Lung (tissue), 12 donors: Measurements from ENCODE around the gene ESR1. TPM values are rescaled to one million over a fixed set of nuclear protein-coding genes. Genes with fewer than 3 reads are reported as not detected.
A peak's percentile ranks its signal among the peaks of the same experiment; 100 is the strongest.

ENCODE experiments used
- ATAC-seq: fragments of 200-7000 bp; cut with Tn5 transposase; one replicate; pipeline ENCODE4 v1.9.1; 2020; ENCODE audit warnings: moderate number of reproducible peaks; ENCODE audit not compliant: insufficient read depth, low FRiP score
- DNase-seq, 3 donors: peaks; one replicate each; pipeline ENCODE4 v3.0.0-alpha.2; 2013 to 2017
- H3K27ac ChIP-seq, 2 donors: one replicate each; pipeline ENCODE4 v1.5.1; 2013; ENCODE audit warnings: mild to moderate bottlenecking in 2 of 2, moderate library complexity in 2 of 2, control low read depth in 1 of 2, inconsistent platforms in 1 of 2, low read depth in 1 of 2, low read length in 1 of 2
- H3K27me3 ChIP-seq, 3 donors: one replicate each; pipeline ENCODE4 v1.5.1; 2013; ENCODE audit warnings: low read length in 2 of 3; ENCODE audit not compliant: control insufficient read depth in 3 of 3, insufficient read depth in 3 of 3
- H3K36me3 ChIP-seq, 4 donors: one replicate each; pipeline ENCODE4 v1.5.1; 2013; ENCODE audit warnings: low read length in 4 of 4, mild to moderate bottlenecking in 1 of 4, moderate library complexity in 1 of 4; ENCODE audit not compliant: control insufficient read depth in 4 of 4, insufficient read depth in 4 of 4
- H3K4me1 ChIP-seq, 5 donors: one replicate each; pipeline ENCODE4 v1.5.1; 2013; ENCODE audit warnings: low read length in 5 of 5, mild to moderate bottlenecking in 2 of 5, moderate library complexity in 1 of 5; ENCODE audit not compliant: control insufficient read depth in 5 of 5, insufficient read depth in 5 of 5
- H3K4me3 ChIP-seq: one replicate; pipeline ENCODE4 v1.5.1; 2013; ENCODE audit warnings: mild to moderate bottlenecking, control low read depth, moderate library complexity
- H3K9ac ChIP-seq, 2 donors: one replicate each; pipeline ENCODE4 v1.5.1; 2013; ENCODE audit warnings: low read length in 2 of 2, control low read depth in 1 of 2; ENCODE audit not compliant: insufficient read depth in 1 of 2
- H3K9me3 ChIP-seq, 4 donors: one replicate each; pipeline ENCODE4 v1.5.1; 2013; ENCODE audit warnings: low read length in 3 of 4, mild to moderate bottlenecking in 1 of 4, moderate library complexity in 1 of 4; ENCODE audit not compliant: control insufficient read depth in 4 of 4, insufficient read depth in 3 of 4
- CTCF ChIP-seq: IDR thresholded peaks from 2 replicates; pipeline ENCODE4 v1.5.1; 2012; ENCODE audit warnings: mild to moderate bottlenecking; ENCODE audit errors: control extremely low read depth, extremely low read depth
- WGBS, 2 donors: extraction: QIAGEN DNeasy Blood & Tissue Kit; methylation state at CpG; one replicate each; pipeline ENCODE4 v1.1.7; 2013; 5-methylcytosine and 5-hydroxymethylcytosine counted together
- polyA plus RNA-seq, 2 donors: library from polyadenylated mRNA; stranded (reverse); fragments of 200-250 nt; gene quantifications; one replicate each; pipeline ENCODE4 v1.2.1, GENCODE V29; 2013
- total RNA-seq, 2 donors: library from RNA; depleted of rRNA in 1 of 2; stranded (reverse); fragments of >200 nt in 1 of 2; gene quantifications; one replicate each; pipeline ENCODE4 v1.2.1, GENCODE V29; 2014 to 2021
- donor health status: control.
- donor health status: control.
- donor health status: Bipolar disorder and iron deficiency.
- donor health status: healthy.
- donor health status: DM: yes; HTN: yes; CAD: no.

ESR1 gene
- total and polyA plus RNA-seq, 4 donors, result 0.14 to 3.7 (median 0.78) TPM

GRCh38 chr6:152053332-152053731 is 245.8 kb downstream of the ESR1 start:
- WGBS, 2 donors, result 90% methylated on average over 1 of the region's 1 CpG
- H3K27ac ChIP-seq, result no peak overlapping the region
- TF ChIP-seq CTCF, result no peak
- H3K27me3 ChIP-seq, result no peaks in the 10 kb centered on the region
- no peak for DNase-seq
- H3K4me3 ChIP-seq, result no peak overlapping the region
- peaks cover 0 to 1% (median 0%) of the 10 kb centered on the region in 4 donors for H3K9me3 ChIP-seq
- H3K36me3 ChIP-seq, result no peaks in the 10 kb centered on the region
- ATAC-seq, result no peak
- H3K9ac ChIP-seq, result no peak overlapping the region
- no peaks in the 10 kb centered on the region for H3K4me1 ChIP-seq

- no peaks in the 10 kb centered on the region for H3K4me1 ChIP-seq
- H3K9me3 ChIP-seq, result peaks cover 0 to 1% (median 0%) of the 10 kb centered on the region in 4 donors
- DNase-seq, result no peak
- H3K9ac ChIP-seq, result no peak overlapping the region
- peak; percentile 53 for ATAC-seq
- 48 to 68% methylated on average over 7 of the region's 7 CpGs for WGBS, 2 donors
- no peak overlapping the region for H3K27ac ChIP-seq
- H3K36me3 ChIP-seq, result no peaks in the 10 kb centered on the region
- TF ChIP-seq CTCF, result no peak
- H3K27me3 ChIP-seq, result no peaks in the 10 kb centered on the region
- H3K4me3 ChIP-seq, result no peak overlapping the region
These were observed 247.0 kb downstream of the ESR1 start for GRCh38 chr6:152054441-152054840.

- TF ChIP-seq CTCF, result no peak
These were observed 248.0 kb downstream of the ESR1 start for GRCh38 chr6:152055517-152055916.

GRCh38 chr6:152057832-152058498 is 250.5 kb downstream of the ESR1 start:
- ATAC-seq (no peak), DNase-seq (no peak)
- no peak for TF ChIP-seq CTCF
- Histone ChIP-seq H3K4me3 (no peak overlapping the region), H3K9ac (no peak overlapping the region), H3K36me3 (no peaks in the 10 kb centered on the region), H3K27ac (no peak overlapping the region), H3K4me1 (no peaks in the 10 kb centered on the region), H3K27me3 (no peaks in the 10 kb centered on the region), H3K9me3 (peaks cover 0 to 1% (median 0%) of the 10 kb centered on the region in 4 donors)
- WGBS, 2 donors, result 52 to 66% methylated on average over 6 of the region's 6 CpGs

More at GRCh38 chr6:152055517-152055916, 248.0 kb downstream of the ESR1 start:
- H3K36me3 ChIP-seq, result no peaks in the 10 kb centered on the region
- no peak overlapping the region for H3K27ac ChIP-seq
- no peaks in the 10 kb centered on the region for H3K27me3 ChIP-seq
- H3K4me3 ChIP-seq, result no peak overlapping the region
- WGBS, 2 donors, result 95% methylated on average over 4 of the region's 4 CpGs
- DNase-seq (no peak), ATAC-seq (no peak)
- H3K4me1 ChIP-seq, result no peaks in the 10 kb centered on the region
- peaks cover 0 to 1% (median 0%) of the 10 kb centered on the region in 4 donors for H3K9me3 ChIP-seq
- no peak overlapping the region for H3K9ac ChIP-seq
